PC-9 (cell line): ENCODE measurements around the gene SLC35B2. TPM values are rescaled to one million over a fixed set of nuclear protein-coding genes. Genes with fewer than 3 reads are reported as not detected.

ENCODE experiments used
- BruUV-seq: library from RNA; stranded (reverse); fragments of 400-500 nt; replicated peaks from 2 replicates; lab custom pipeline; 2021; lab: Mats Ljungman, UMichigan
- CTCF ChIA-PET: fragments of 300-600 bp; sonication (Branson Sonifier 250); formaldehyde crosslinking; loops from one replicate; lab custom pipeline; 2022; ENCODE audit warnings: antibody characterized with exemption; lab: Charles Lee
- POLR2A ChIA-PET: fragments of 300-600 bp; sonication (Branson Sonifier 250); formaldehyde crosslinking; loops from one replicate; lab custom pipeline; 2022; ENCODE audit warnings: antibody characterized with exemption; ENCODE audit not compliant: unreplicated experiment; lab: Charles Lee
- DNase-seq, 2 experiments: peaks; one replicate each; pipeline versions ENCODE4 v3.0.0 to v3.0.0-alpha.2; 2015 to 2022; ENCODE audit warnings: mixed read lengths in 1 of 2
- H2AFZ ChIP-seq: fragments of 200-600 bp; sonication (generic); 2 replicates; pipeline ENCODE4 v1.8.1; 2017; ENCODE audit warnings: antibody characterized with exemption
- H3F3A ChIP-seq: fragments of 200-600 bp; sonication (generic); 2 replicates; pipeline ENCODE4 v1.8.1; 2017; ENCODE audit warnings: antibody characterized with exemption, mild to moderate bottlenecking, low read depth; ENCODE audit not compliant: insufficient read depth
- H3K27ac ChIP-seq: fragments of 200-600 bp; sonication (generic); 2 replicates; pipeline ENCODE4 v1.6.1; 2016; ENCODE audit warnings: mixed run types
- H3K27me3 ChIP-seq: fragments of 200-600 bp; sonication (generic); 2 replicates; pipeline ENCODE4 v1.6.1; 2016; ENCODE audit warnings: low read depth, mixed run types; ENCODE audit not compliant: insufficient read depth
- H3K36me3 ChIP-seq: fragments of 200-600 bp; sonication (generic); 2 replicates; pipeline ENCODE4 v1.6.1; 2016; ENCODE audit warnings: low read depth, mixed run types
- H3K4me1 ChIP-seq: fragments of 200-600 bp; sonication (generic); replicated peaks from 2 replicates; pipeline ENCODE4 v1.6.1; 2016; ENCODE audit warnings: mixed run types; ENCODE audit not compliant: insufficient read depth
- H3K4me2 ChIP-seq: fragments of 200-600 bp; sonication (generic); 2 replicates; pipeline ENCODE4 v1.6.1; 2017; ENCODE audit warnings: mixed run types
- H3K4me3 ChIP-seq: fragments of 200-600 bp; sonication (generic); 2 replicates; pipeline ENCODE4 v1.6.1; 2016; ENCODE audit warnings: mixed run types
- H3K79me2 ChIP-seq: fragments of 200-600 bp; sonication (generic); 2 replicates; pipeline ENCODE4 v1.6.1; 2017; ENCODE audit warnings: low read depth, mixed run types
- H3K9me2 ChIP-seq: fragments of 200-600 bp; sonication (generic); 2 replicates; pipeline ENCODE4 v1.8.1; 2017; ENCODE audit warnings: mild to moderate bottlenecking; ENCODE audit not compliant: insufficient read depth
- H3K9me3 ChIP-seq: fragments of 200-600 bp; sonication (generic); 2 replicates; pipeline ENCODE4 v1.8.1; 2016; ENCODE audit warnings: low read depth; ENCODE audit not compliant: insufficient read depth
- H4K20me1 ChIP-seq: fragments of 200-600 bp; sonication (generic); 2 replicates; pipeline ENCODE4 v1.8.1; 2017; ENCODE audit not compliant: insufficient read depth
- EZH2 ChIP-seq: fragments of 200-600 bp; sonication (generic); IDR thresholded peaks from 2 replicates; pipeline ENCODE4 v1.8.0; 2017; ENCODE audit warnings: antibody characterized with exemption, low read depth
- intact Hi-C: fragments of 100-400 bp; cut with micrococcal nuclease; formaldehyde crosslinking; loops from one replicate; pipeline ENCODE4 v1.10.0; 2022; ENCODE audit not compliant: unreplicated experiment
- total RNA-seq: library from RNA; stranded (reverse); gene quantifications from 2 replicates; pipeline ENCODE4 v1.2.3, GENCODE V29; 2021
- TF ChIP-seq, protein P1 (sequence below): fragments of 200-600 bp; sonication (generic); conservative IDR thresholded peaks from 2 replicates; pipeline ENCODE4 v1.6.1; 2017; ENCODE audit warnings: mixed run types, antibody characterized with exemption, mild to moderate bottlenecking, moderate library complexity

SLC35B2 gene
- total RNA-seq, 1 experiment from 2014 or later, result 59.7 TPM

DNA sequence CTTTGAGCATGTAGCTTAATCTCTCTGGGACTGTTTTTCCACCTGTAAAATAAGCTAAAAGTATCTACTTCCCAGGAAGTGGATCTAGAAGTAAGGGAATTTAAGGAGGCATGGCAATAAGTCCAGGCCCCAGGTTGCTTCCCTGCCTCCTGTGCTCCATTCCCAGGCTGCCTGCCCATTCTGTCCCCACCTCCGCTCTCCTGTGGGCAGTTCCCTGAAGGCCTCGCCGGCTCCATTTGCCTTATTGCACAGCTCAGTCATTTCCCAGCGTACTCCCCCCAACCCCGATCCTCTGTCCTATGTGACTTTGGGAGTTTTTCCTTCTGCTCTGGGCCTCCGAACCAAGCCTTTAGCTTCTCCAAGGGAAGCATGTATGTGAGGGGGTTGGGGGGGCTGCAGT is 29.3 kb downstream of the SLC35B2 start:
- Histone ChIP-seq H3K4me3 (no peak overlapping the region), H3K4me2 (no peak overlapping the region), H3K27ac (no peak overlapping the region), H3K27me3 (no peaks in the 10 kb centered on the region), H3K9me2 (no peaks in the 10 kb centered on the region), H3K79me2 (peaks cover 13% of the 10 kb centered on the region), H3F3A (peaks cover under 1% of the 10 kb centered on the region; the same call in 1 of the 2 replicates), H2AFZ (no peak overlapping the region), H3K36me3 (no peaks in the 10 kb centered on the region), H3K9me3 (no peaks in the 10 kb centered on the region), H3K4me1 (peaks cover 11% of the 10 kb centered on the region), H4K20me1 (peaks cover 3% of the 10 kb centered on the region; the same call in 1 of the 2 replicates)
- no peak for DNase-seq
- intact Hi-C loops, result no loop called here
- BruUV-seq, result no TSS peak
- CTCF ChIA-PET, result interaction anchor here (0.9 kb wide), 1 partner anchor 10 kb away, joined by 3 read pairs; no protein-coding TSS in a partner anchor
- POLR2A ChIA-PET, result interaction anchor here (0.5 kb wide), 1 partner anchor 19 kb away, joined by 3 read pairs; the partner anchor contains the start of gene HSP90AB1
- TF ChIP-seq, protein P1, sequence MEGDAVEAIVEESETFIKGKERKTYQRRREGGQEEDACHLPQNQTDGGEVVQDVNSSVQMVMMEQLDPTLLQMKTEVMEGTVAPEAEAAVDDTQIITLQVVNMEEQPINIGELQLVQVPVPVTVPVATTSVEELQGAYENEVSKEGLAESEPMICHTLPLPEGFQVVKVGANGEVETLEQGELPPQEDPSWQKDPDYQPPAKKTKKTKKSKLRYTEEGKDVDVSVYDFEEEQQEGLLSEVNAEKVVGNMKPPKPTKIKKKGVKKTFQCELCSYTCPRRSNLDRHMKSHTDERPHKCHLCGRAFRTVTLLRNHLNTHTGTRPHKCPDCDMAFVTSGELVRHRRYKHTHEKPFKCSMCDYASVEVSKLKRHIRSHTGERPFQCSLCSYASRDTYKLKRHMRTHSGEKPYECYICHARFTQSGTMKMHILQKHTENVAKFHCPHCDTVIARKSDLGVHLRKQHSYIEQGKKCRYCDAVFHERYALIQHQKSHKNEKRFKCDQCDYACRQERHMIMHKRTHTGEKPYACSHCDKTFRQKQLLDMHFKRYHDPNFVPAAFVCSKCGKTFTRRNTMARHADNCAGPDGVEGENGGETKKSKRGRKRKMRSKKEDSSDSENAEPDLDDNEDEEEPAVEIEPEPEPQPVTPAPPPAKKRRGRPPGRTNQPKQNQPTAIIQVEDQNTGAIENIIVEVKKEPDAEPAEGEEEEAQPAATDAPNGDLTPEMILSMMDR, result no peak
- no peak for TF ChIP-seq EZH2

DNA sequence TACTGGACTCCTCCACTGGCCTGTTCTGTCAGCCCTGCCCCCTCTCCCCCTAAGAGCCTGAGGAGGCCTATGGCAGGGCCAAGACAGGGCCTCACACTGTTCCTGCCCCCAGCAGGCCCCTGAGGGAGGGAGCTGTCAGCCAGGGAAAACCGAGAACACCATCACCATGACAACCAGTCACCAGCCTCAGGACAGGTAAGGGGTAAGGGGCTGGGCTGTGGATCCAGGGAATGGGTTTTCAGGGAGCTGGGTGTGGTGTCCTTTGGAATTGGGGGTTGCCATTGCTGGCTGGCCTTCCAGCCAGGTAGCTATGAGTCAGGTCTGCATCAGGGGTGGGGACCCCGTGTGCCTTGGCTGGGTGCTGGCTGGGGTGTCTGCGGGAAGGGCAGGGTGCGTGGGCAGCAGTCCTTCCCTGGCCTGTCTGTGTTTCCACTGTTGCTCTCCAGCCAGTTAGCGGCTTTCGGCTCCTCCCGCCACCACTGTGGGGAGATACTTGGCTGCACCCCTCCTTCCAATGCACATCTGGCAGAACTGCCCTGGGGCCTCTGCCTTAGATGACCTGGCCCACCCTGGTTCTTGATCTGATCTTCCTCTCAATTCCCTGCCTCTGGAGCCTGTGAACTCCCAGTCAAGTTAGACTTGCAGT is 30.1 kb downstream of the SLC35B2 start:
- BruUV-seq, result no TSS peak
- Histone ChIP-seq H3K4me1 (peaks cover 17% of the 10 kb centered on the region), H3K27me3 (no peaks in the 10 kb centered on the region), H3K9me3 (no peaks in the 10 kb centered on the region), H3K4me3 (no peak overlapping the region), H3F3A (peaks cover 8% of the 10 kb centered on the region; the same call in 1 of the 2 replicates), H4K20me1 (peaks cover 3% of the 10 kb centered on the region; the same call in 1 of the 2 replicates), H3K9me2 (no peaks in the 10 kb centered on the region), H3K4me2 (no peak overlapping the region), H3K79me2 (peaks cover 13% of the 10 kb centered on the region), H3K36me3 (no peaks in the 10 kb centered on the region), H3K27ac (no peak overlapping the region), H2AFZ (no peak overlapping the region)
- peak in 1 of 2 experiments; percentile 26 for DNase-seq
- ChIA-PET CTCF (interaction anchor here (0.6 kb wide), 1 partner anchor 74 kb away, joined by 5 read pairs; no protein-coding TSS in a partner anchor), POLR2A (interaction anchor here (0.5 kb wide), 1 partner anchor 20 kb away, joined by 3 read pairs; the partner anchor contains the start of gene HSP90AB1)
- intact Hi-C loops, result no loop called here
- TF ChIP-seq EZH2, result no peak
- TF ChIP-seq, protein P1, result no peak

DNA sequence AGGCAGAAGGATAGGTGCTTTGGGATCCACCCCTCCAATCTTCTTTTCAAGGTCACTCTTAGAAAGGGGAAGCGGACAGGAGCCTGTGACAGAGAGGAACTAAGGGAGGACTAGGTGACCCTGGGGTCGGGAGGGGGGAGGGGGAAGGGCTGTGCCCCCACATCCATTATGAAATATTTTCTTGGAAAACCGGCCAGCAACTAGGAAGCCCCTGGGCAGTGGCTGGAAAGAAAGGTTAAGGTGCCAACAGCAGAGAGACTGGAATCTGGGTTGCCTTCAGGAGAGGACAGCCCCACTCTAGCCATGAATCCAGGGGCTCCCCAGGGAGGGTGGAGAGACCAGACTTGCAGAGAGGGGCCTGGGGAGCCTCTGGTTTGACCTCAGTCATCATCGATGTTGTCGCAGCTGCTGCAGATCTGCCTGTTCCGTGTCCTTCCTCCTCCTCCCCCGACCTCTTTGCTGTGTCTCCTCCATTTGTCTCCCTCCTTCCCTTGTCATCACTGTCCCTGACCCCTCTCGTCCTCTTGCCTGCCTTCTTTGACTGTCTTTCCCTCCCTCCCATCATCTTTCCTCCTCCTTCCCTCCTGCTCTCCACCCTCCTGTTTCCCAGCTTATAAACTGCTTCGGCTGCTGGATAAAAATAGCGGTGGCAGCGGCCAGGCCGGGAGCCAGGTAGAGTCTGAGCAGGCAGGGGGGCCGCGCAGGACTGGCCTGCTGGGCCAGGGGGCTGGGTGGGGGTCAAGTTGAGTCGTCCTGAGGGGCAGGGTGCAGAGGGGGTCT is 30.8 kb downstream of the SLC35B2 start:
- no peak overlapping the region for H3K4me3 ChIP-seq
- peaks cover 3% of the 10 kb centered on the region; the same call in 1 of the 2 replicates for H4K20me1 ChIP-seq
- H3K27me3 ChIP-seq, result no peaks in the 10 kb centered on the region
- H3K79me2 ChIP-seq, result peaks cover 13% of the 10 kb centered on the region
- ChIA-PET POLR2A (no interaction called here), CTCF (no interaction called here)
- H3K4me1 ChIP-seq, result peaks cover 21% of the 10 kb centered on the region
- no TSS peak for BruUV-seq
- peaks cover 9% of the 10 kb centered on the region; the same call in 1 of the 2 replicates for H3F3A ChIP-seq
- no peaks in the 10 kb centered on the region for H3K36me3 ChIP-seq
- TF ChIP-seq, protein P1, result no peak
- TF ChIP-seq EZH2, result no peak
- no peak overlapping the region for H3K27ac ChIP-seq
- intact Hi-C loops, result no loop called here
- no peak overlapping the region for H2AFZ ChIP-seq
- no peak for DNase-seq
- H3K9me3 ChIP-seq, result no peaks in the 10 kb centered on the region
- H3K4me2 ChIP-seq, result no peak overlapping the region
- no peaks in the 10 kb centered on the region for H3K9me2 ChIP-seq
